OCI-LY7 (cell line): ENCODE measurements around the gene CD109.

Experiments
- EZH2phosphoT487 ChIP-seq: fragments of 200-600 bp; sonication (generic); IDR thresholded peaks from 2 replicates; pipeline ENCODE4 v1.6.1; 2018; ENCODE audit warnings: low read depth, borderline replicate concordance, mild to moderate bottlenecking, mixed run types, antibody characterized with exemption, low read length, moderate library complexity, mixed read lengths
- TF ChIP-seq, protein P1 (sequence below): fragments of 200-600 bp; sonication (generic); conservative IDR thresholded peaks from 2 replicates; pipeline ENCODE4 v1.5.1; 2014; ENCODE audit warnings: mild to moderate bottlenecking, antibody characterized with exemption, low read length, moderate library complexity, mixed read lengths

DNA sequence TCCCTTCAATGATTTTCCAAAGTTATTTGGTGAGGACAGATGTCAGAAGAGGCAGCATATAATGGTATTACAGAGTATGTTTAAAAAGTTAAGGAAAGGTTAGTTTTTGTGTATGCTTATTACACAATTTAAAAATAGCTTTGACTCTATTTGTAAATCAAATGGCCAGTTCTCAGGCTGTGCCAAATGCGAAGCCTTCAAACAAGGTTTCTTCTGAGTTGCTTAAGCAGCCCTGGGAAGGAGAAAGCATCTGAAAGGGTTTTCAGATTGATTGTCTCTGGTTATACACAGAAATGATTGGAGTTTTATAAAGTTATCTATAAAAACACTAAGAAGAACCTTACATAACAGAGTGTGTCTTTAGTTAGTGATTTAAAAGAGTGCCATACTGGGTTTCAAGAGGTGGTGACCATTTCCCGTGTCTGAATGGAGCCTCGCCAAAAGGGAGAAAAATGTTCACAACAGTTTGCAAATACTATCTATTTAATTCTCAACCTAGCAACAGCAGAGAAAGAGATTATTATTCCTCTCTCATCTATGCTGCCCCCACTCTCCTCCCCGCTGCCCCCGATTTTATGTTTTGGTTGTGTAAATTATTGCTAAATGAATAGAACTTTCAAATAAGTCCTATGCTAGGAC lies 16.7 kb downstream of the CD109 start:
- TF ChIP-seq, protein P1, sequence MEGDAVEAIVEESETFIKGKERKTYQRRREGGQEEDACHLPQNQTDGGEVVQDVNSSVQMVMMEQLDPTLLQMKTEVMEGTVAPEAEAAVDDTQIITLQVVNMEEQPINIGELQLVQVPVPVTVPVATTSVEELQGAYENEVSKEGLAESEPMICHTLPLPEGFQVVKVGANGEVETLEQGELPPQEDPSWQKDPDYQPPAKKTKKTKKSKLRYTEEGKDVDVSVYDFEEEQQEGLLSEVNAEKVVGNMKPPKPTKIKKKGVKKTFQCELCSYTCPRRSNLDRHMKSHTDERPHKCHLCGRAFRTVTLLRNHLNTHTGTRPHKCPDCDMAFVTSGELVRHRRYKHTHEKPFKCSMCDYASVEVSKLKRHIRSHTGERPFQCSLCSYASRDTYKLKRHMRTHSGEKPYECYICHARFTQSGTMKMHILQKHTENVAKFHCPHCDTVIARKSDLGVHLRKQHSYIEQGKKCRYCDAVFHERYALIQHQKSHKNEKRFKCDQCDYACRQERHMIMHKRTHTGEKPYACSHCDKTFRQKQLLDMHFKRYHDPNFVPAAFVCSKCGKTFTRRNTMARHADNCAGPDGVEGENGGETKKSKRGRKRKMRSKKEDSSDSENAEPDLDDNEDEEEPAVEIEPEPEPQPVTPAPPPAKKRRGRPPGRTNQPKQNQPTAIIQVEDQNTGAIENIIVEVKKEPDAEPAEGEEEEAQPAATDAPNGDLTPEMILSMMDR = no peak
- no peak for TF ChIP-seq EZH2phosphoT487
